SHP77 treated with DMSO at 0.1 percent for 48 hours (cell line): ENCODE data around the gene DPYD.
A peak's percentile ranks its signal among the peaks of the same experiment; 100 is the strongest.

Experiments
- DNase-seq: peaks from one replicate; lab custom pipeline; 2025; lab: John Stamatoyannopoulos, UW

The DPYD gene

DNA sequence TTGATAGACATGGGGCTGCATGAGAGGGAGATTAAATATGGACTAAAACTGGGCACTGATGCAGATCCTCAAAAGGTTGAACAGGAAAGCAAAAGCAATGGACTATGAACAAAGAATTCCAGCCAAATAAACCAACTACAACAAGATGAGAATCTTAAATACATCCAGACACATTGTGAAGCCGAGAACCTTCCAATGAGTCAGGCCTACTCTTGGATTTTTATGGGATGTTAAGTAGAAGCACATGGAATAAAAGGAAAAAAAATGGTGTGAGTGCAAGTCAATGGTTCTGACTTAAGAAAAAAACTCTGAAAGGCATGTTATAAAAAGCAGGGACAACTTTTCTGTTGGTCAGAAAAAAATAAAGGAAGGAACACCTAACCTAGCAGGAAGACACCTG is 227.2 kb downstream of the DPYD start:
- no peak for DNase-seq

DNA sequence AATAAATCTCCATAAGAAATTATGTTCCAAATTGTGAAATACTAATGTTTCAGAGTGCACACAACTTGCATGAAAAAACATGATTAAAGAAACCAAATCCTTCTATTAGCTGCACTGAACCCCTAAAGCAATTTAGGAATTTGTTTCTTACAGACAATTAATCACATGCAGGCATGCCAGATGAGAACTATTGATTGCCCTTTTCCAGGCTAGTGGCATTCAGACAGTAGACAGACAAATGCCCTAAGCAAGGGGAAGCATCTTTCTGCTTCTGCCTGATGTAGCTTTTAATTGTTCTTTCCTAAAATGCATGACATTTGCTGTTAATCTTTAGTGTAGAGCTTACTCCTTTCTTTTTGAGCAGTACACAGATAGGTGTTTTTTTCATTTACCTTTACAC is 229.5 kb downstream of the DPYD start:
- no peak for DNase-seq

DNA sequence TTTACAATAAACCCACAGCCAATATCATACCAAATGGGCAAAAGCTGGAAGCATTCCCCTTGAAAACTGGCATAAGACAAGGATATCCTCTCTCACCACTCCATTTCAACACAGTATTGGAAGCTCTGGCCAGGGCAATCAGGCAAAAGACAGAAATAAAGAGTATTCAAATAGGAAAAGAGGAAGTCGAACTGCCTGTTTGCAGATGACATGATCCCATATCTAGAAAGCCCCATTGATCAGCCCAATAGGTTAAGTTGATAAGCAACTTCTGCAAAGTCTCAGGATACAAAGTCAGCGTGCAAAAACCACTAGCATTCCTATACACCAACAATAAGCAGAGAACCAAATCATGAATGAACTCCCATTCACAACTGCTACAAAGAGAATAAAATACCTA is 235.5 kb downstream of the DPYD start:
- no peak for DNase-seq

DNA sequence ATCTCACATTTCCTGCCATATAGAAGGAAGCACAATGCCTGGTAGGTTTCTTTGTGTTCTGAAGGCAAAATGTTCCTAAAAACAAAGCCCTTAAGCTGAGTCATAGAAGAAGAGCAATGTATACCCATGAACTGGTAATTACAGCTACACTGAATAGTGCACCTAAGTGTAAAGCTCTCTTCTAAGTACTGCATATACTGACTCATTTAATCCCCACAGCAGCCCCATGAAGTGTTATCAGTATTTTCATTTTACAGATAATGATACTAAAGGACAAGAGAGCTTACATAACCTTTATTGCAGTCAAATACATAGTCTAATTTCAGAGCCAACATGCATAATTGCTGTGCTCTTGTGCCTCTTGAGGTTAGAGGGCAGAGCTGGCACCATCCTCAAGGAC is 239.9 kb downstream of the DPYD start:
- DNase-seq = no peak

DNA sequence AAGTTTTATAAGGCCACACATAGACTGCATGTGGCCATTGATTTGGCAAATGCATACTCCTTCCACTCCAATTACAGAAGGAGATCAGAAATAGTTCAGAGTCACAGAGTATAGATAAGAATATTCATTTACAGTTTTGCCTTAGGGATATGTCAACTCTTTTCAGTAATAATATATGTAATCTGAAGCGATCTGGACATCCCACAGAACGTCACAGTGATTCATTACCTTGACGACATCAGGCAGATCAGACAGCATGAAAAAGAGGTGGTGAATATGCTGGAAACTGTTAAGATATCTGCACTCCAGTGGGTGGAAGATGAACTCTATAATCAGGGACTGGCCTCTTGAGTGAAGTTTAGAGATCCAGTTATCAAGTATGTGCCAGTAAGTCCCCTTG is 240.4 kb downstream of the DPYD start:
- no peak for DNase-seq

DNA sequence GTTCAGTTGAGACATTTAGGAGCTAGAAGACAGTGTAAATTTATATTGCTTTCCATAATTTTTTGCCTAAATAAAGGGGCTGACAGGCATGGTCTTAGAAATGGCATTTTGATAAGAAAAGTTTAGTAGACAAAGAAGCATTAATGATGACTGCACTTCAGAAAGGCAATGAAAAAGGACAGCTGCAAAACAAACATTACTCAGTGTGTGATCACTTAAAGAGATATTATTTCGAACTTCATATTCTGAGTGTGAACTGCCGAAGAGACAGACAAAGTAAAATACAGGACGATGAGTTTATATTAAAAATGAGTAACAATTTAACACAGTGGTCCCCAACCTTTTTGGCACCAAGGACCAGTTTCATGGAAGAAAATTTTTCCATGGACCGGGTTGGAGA is 243.1 kb downstream of the DPYD start:
- DNase-seq = no peak

DNA sequence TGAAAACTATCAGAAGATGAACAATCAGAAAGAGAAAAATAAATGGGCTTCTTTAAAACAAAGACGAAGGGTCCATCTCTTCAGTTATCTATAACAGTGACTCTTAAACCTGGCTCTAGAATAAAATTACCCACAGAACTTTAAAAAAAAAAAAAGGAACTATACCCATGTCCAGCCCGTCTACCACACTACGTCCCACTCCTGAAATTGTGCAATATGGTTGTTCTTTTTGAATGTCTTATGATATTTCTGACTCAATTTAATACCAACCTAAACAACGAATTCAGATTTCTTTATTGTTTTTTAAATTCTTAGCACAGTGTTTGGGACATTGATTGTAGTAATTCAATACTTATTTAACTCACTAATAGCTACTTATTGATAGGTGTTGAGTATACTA is 246.3 kb downstream of the DPYD start:
- DNase-seq = no peak

DNA sequence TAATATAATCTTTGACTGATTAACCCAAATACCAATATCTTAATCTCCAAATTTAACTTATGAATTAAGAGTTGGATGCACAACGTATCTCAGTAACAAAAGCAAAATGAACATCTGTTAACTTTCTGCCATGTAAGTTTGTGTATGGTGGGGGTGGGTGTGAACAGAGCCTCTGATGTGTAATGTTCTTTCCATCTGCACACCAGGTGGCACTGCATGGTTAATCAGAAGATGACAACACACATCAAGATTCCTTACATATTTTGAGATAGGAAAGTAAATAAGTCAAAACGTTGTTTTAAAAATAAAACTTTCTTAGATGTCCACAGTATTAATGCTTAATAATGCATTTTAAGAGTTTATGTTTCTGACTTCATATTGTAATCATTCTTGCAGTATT is 251.9 kb downstream of the DPYD start:
- DNase-seq = no peak

DNA sequence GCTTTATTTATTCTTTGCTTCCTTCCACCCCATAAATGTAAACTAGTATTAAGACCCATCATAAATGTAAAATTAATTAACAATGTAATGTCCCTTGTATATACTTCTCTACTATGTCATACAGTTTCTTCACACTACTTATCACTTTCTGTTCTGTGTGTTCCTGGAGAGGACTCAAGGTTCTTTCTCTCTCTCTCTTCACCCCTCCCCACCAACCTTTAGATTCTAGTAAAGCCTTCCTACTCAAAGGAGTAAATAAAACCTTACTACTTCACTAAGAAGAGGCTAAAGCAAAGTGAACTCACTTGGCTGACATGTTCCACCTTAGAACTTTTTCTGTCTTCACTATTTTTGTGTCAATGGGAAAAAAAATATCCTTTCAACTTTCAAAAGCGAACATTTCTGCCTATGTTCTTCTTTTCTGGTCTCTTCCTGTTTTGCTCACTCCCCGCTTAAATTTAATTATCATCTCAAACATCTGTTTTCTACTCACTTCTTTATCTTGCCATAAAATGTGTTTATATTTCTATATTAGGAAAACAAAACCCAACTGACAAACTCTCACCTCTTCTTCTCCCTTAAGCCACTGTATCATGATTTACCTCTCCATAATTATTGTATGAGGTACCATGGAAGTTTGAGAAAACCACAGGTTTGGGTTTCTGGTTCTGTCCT is 260.3 kb downstream of the DPYD start:
- DNase-seq = no peak

DNA sequence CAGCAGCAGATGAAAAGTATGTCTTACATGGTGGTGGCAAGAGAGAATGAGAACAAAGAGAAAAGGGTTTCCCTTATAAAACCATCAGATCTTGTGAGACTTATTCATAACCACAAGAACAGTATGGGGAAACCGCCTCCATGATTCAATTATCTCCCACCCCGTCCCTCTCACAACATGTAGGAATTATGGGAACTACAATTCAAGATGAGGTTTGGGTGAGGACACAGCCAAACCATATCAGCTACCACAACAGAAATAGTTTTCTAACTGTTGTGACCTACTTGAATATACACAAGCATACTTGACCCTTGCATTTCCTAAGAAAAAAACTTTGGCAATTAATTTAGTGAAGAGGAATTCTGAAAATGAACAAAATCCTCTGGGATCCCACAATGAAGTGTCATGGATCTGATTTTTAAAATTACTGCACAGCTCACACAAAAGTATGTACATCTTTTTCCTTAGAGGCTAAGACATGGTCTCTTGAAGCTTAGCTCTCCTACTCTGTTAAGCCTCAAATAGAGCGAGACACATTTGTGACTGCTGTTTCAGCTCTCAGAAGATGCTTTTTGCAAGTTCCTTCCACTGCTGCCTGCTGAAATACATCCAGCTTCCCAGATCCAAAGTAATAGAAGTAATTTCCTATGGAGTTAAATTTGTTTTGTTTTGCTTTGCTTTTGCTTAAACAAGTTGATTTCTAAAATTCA is 265.8 kb downstream of the DPYD start:
- DNase-seq = no peak

DNA sequence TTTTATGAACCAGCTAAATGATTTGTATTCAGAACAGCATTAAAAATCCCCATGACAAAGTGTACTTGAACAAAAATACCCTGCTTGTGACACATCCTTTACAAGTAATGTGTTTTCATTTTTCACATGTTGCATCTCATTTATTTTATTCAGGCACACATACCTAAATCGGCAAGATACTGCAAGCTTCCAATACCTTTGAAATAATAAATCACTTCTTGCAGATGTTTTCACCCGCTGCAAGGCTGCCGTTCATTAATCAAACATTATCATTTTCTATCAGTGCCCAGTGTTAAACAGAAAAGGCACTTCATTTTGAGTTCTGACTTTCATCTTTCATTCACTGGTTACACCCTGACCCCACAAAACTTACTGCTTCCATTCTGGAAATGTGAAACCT is 269.6 kb downstream of the DPYD start:
- DNase-seq = no peak

DNA sequence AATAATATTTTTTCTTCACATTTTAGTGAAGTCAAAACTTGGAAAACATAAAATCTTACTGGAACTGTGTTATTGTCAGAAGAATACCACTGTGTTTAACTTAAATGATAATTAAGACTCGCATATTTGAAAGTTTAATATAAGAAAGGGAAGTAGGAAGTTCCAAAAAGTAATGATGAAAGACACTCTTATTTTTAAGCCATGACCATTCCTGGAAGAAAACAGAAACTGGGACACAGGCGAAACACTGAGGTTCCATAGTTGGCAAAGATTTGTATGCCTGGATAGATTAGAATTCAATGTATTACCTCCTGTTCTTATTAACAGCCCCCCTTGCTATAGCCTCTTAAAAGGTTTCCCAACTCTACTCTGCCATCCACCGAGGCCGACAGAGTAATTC is 271.2 kb downstream of the DPYD start:
- DNase-seq = no peak

DNA sequence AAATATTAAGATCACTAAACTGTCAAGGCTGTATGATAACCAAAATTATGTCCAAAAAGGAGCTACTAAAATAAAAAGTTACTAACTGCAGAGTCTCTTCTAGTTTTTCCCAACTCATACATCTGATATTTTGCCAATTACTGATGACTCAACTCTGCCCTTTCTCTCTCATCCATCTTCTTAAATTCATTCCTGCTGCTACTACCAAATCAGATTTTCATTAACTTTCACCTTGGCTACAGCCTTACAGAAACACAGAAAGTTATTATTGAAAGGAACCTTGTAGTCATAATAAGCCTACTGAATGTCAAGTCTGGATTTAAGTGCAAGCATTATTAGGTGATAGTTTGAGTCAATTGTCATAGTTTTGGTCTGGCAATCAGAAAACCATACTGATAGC is 273.1 kb downstream of the DPYD start:
- DNase-seq = no peak

DNA sequence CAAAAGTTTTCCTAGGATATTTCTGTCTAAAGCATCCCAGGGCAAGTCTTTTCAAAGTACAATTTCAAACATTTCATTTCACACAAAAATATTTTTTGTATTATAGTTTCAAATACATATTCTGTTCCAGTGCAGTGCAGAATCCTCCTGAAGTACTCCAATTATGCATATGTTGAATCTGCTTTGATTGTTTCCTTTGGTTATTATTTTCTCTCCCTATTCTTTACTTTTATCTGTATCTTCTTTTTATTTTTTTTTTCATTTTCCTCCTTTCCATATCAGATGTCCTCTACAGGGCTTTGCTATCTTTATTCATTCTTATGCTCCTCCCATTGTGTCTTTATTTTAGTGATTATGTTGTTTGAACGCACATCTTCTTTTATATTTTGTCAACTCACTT is 274.8 kb downstream of the DPYD start:
- no peak for DNase-seq

DNA sequence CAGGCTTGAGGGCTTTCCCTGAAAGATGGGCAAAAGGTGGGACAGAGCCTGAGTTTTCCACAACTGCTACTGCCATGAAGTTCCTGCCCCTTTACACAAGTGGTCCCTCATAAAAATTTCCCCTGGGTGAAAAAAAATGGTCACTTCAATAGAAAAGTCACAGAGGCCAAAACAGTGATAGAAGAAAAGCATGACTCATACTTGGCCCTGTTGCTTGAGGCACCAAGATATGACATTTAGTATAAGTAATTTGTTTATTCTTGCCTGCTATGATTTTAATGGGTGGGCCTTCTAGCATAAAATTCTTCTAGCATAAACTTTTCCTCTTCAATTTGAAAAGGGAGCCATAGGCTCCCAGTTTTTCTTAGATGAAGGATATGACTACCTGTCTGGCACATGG is 280.2 kb downstream of the DPYD start:
- DNase-seq = no peak

DNA sequence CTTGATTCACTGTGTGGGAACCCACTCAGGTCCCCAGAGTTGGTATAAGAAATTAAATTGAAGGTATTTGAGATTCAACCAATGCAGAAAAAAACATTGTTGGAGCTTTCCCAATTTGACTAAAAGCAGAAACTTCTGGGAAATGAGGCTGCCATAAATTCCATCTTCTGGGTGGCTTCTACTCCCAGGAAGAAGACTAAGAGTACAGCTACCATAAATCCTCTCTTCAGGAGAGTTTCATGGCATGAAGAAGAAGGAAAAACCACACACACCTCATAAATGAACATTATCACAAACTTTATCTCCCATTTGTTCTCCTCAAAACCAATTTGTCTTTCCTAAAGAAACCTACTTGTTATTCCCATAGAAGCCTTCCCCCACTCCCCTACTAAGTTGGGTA is 283.9 kb downstream of the DPYD start:
- DNase-seq = no peak

DNA sequence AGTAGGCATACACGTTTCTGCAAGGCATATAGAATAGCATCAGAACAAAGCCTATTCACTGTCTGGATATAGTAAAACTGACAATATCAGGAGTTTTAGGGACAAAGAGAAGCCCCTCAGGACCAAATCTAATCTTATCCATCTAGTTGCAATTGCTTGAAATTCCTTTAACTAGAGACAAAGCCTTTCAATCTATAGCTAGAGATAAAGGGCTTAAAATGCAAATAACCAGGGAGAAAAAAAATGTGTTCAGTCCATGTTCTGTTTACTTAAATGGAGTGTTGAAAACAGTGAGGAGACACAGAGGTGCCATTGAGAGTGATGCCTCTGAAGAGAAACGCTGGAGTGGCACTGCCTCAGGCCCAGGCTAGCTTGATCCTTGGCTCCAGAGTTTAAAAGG is 286.1 kb downstream of the DPYD start:
- DNase-seq = no peak

DNA sequence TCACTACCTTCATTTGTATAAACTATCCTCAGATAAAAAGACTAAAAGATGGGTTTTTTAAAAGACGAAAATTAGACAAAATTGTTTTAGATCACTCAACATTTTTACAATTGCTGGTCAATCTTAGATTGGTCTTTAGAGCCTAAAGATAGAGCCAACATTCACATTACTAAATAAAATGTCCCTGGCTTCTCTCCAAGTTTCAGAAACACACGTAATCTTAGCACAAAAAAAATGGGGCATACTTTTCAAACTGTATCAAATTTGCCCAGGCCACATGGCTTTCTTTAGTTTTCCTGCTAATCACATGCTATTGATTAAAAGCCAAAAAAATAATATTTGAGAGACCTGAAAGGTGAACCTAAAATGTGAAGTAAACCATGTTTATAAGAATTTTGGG is 288.1 kb downstream of the DPYD start:
- no peak for DNase-seq

DNA sequence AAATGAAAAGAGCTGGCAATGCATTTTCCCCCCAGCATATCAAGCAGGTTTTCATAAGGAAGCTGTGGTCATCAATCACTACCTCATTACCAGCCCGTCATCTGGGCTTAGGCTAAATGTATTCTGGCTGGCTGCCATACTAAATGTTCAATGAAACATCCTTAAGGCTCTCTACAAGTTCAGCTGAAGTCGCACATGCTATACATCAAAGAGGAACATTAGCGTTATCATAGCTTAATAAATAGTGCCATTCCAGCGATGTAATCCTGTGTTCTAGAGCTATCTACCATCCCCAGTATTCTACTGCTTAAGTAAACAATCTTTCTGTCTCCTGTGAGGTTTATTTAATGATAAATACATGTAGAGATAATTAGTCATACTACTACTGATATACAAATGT is 288.8 kb downstream of the DPYD start:
- peak; percentile 54 for DNase-seq

DNA sequence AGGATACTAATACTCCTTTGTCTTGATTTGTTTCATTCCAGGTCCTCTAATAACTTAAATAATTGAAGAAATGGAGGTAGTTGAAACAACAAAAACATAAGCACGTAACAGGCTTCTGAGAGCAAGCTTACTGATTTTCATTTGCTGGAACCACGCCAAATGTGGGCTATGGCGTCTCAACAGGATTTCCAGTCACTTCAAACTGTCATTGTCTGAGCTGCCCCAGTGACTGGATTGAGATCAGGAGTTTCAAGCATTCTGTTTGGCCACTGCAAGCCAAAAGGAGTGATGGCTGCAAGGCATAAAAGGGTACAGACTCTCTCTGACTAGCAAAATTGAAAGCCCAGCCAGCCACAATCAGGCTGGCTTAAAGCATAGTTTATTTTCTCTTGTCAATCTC is 289.9 kb downstream of the DPYD start:
- DNase-seq = peak; percentile 34

DNA sequence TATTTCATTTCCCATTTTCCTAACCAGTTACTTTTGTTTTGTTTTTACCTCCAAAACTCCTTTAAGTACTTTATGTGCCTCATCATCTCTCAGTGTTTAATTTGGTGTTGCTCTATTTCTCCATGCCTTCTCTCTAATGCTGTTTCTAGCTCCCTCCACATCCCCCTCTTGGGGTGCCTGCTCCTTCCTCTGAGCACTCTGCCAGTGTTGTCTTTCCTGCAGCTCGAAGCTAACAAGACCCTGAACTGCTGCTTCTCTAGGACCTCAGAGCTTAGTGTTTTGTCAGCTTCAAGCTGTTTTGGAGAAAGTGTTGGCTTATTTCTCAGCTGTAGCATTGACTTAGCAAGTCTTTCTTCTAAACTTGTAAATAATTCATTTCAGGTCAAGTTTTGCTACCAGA is 290.6 kb downstream of the DPYD start:
- no peak for DNase-seq

DNA sequence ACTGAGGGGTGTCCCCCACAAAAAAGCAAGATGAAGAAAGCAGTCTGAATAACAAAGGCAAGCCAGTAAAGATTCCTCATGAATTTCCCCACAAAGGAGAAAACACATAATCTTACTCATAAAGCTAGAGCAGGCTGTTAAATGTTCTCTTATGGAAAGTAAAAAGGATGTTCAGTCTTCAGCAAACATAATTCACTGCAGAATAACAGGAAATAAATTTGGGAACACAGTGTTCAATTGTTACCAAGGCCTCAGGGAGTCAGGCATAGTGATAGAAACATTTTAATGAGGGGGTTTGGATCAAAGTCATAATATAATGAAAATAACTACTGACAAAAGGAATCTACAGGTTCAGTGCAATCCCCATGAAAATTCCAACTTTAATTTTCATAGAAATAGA is 297.6 kb downstream of the DPYD start:
- DNase-seq = no peak

DNA sequence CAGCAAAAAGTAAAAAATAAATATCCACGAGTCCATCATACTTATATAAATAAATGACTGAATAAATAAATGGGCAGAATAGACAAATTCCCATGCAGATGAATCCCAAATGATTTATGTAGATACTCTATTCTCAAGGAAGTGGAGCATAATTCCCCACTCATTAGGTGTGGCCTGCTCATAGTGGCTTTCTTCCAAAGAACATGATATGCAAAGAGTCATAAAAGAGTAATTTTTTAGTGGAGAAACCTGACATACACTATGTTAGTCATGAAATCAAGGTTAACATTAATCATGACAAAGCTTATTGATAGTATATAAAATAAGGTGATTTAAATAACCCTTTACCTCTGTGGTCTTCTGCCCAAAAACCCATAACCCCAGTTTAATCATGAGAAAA is 298.9 kb downstream of the DPYD start:
- DNase-seq = no peak

DNA sequence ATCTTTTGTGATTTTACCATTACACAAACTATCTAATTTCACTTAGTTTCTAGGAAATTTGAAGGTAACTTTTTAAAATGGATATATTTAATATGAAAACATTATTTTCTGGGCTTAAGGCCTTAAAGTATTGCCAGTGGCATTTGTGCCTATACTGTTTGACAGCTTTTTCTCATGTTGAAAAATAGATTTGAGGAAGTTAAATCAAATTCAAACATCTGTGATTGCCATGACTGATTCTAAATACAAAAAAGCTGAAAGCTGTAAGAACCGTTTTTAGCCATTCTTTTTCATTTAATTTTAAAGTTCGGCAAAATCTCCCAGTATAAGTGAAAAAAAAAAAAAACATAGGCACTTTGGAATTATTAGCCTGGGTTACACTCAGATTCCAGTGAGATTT is 301.1 kb downstream of the DPYD start:
- DNase-seq = no peak
